HG03025 (cell line): ENCODE results near the gene CCDC83.

Experiments
- ATAC-seq: cut with Tn5 transposase; IDR thresholded peaks from one replicate; pipeline ENCODE4 v1.9.1; 2021; ENCODE audit warnings: mild to moderate bottlenecking, moderate library complexity; ENCODE audit not compliant: unreplicated experiment, low FRiP score

The CCDC83 gene

DNA sequence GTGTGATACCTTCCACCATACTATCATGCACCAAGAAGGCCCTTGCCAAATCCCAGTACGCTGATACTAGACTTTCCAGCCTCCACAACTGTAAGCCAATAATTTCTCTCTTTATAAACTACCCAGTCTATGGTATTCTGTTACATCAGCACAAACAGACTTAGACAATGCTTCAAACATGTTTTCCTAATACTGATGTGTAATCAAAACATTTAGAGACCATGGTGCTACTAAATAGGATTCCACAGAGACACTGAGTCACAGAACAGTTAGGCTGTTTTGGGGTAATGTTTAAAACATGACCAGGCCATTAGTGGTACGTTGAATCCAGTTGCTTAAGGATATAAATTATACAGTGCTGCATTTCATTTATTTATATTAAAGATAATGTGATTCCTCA is 110.0 kb downstream of the CCDC83 start:
- no peak for ATAC-seq

DNA sequence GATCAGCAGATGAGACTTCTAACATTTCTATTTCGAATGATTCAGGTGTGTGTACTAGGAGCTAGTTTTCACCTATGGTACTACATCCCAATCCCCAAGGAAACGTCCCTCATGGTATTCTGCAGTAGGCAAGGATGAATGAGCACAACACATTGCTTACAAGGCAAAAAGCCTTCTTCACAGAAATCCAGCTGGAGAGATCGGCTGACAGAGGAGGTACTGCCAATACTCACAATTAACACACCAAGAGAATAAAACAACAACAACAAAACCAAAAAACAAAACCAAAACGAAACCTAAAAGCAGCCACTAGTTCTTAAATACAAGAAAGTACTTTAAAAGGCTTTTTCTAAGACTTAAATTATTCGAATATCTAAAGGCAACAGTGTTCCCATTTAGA is 112.3 kb downstream of the CCDC83 start:
- ATAC-seq = no peak
